Left forelimb (tissue), 1 donor: Measurements from ENCODE around the gene GRAP.
"Not testable (repeated sequence)": the region's sequence is repeated elsewhere in the genome, so short reads cannot be mapped to it uniquely, and the experiment has no call there.

Experiments used
- DNase-seq: peaks from one replicate; pipeline ENCODE4 v3.0.0-alpha.2; 2018; ENCODE audit warnings: low spot score

GRAP gene

DNA sequence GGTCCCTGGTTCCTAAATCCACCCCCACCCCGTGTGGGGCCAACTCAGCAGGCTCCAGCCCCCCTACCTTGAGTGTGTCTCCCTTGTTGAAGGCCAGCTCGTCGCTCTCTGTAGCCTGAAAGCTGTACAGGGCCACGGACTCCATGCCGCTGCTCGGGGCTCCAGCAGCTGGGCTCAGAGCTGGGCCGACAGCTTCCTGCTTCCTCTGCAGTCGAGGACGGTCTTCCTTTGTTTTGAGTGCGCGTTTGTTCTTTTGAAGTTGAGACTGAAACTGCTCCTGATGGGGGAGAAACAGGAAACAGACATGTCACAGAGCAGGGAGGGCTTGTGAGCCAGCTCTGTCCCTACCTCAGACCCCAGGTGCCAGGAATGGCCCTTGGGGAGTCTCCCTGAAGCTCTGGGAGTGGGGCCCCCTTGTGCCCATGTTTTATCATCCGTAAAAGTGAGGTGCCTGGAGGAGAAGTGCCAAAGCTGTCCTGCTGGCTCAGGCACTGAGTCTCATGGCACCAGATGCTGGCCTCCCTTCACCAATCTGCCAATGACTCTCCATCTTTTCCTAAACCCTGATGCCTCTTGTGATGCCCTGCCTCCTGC lies at the start of gene GRAP:
Gene GRAP (minus strand): TSS at position 176 of the 594 bp plus-strand sequence. CDS start 31 bp downstream, at position 145.
- not testable (repeated sequence) for DNase-seq

DNA sequence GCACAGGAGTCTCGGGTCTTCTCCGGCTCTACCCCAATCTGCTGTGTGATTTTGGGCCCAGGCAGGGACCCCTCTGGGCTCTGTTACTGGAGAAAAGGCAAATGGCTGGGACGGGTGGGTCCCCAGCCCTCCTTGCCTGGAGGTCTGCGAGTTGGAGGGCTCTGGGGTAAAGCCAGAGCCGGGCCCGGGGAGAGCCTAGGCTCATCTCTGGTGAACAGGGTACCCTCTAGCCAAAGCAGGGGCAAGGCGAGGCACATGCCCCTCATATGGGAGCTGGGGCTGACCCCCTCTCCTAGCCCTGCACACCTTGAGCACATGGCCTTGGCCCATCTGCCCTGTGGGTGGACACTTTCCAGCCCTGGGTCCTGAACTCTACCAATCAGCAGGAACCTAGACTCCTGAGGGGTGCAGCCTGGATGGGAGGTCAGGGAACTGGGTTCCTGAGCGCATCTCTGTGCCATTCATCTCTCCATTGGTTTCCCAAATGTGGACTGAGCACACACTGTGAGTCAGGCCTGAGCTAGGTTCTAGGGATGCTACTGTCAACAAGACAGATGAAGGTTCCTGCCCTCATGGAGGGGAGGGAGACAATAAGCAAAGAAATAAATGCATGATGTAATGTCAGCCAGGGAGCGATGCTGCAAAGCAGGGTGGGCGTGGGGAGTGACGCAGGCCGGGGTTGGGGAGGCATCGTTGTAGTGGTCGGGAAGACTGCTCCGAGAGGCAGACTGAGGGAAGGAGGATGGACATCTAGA lies 47.1 kb upstream of the GRAP start:
- peak; percentile 23 for DNase-seq

DNA sequence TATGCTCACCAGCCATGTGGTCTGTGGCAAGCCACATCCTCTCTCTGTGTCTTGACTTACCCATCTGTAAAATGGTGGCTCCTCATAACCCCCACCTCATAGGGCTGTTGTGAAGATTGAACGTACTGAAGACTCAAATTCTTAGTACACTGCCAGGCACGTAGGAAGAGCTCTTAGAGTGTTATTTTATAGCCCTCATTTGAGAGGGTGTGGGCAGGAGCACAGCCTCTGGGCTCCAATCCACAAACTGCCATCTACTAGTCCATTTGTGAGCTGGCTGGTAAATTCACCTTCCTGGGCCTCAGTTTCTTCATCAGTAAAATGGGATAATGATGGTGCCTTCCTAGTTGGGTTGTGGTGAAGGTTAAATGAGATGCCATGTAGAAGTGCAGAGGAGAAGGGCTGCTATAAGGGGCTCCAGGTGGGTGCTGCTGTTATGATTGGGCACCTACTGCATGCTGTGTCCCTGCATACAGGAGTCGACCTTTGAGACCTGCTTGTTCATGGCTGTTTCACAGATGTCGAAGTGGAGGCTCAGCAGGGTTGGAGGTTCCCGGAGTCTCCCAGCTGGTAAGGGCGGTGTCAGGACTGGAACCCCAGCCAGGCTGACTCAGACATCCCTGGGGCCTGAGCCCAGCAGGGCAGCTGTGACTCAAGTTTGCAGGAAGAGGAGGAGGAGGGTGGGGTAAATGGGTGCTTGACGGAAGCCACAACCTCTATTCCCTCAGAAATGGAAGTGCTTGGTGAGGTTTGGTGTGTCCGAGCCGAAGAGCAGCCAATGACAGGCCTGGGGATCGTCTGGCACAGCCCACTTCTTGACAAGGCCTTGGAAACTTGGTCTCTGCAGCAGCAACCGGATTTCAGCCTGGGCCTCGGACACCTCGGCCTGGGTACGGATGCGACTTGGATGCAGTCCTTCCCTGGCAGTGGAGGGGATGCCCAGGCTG lies 46.3 kb upstream of the GRAP start:
- peak; percentile 14 for DNase-seq

DNA sequence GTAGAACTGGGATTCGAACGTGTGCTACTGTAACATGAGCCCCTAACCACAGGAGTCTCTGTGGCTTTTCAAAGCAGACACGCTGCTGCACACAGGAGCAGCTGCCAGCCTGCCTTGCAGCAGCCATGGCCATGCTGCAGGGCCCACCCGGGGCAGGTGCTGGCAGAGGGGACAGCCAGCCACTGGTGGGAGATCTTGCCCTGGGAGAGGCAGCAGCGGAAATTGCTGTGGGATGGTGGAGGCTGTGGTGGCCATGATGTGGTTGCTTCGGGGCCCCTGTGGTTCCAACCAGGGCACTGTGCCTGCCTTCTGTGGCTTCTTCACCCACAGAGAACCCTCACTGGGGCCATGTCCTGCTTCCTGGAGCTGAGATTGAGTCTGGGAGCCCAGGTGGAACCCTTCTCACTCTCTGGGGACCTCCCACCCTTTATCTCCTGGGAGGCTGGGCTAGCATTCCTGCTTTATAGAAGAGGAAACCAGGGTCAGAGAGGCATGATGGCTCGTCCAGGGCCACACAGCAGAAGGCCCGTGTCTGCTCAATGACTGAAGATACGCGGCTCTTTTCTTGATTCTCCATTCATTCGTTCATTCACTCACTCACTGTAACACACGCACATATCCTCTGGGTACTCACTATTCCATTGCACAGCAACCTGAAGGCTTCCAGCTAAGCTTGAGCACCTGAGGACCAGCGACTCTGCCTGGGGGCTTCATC lies 43.5 kb upstream of the GRAP start:
- DNase-seq: not testable (repeated sequence)

DNA sequence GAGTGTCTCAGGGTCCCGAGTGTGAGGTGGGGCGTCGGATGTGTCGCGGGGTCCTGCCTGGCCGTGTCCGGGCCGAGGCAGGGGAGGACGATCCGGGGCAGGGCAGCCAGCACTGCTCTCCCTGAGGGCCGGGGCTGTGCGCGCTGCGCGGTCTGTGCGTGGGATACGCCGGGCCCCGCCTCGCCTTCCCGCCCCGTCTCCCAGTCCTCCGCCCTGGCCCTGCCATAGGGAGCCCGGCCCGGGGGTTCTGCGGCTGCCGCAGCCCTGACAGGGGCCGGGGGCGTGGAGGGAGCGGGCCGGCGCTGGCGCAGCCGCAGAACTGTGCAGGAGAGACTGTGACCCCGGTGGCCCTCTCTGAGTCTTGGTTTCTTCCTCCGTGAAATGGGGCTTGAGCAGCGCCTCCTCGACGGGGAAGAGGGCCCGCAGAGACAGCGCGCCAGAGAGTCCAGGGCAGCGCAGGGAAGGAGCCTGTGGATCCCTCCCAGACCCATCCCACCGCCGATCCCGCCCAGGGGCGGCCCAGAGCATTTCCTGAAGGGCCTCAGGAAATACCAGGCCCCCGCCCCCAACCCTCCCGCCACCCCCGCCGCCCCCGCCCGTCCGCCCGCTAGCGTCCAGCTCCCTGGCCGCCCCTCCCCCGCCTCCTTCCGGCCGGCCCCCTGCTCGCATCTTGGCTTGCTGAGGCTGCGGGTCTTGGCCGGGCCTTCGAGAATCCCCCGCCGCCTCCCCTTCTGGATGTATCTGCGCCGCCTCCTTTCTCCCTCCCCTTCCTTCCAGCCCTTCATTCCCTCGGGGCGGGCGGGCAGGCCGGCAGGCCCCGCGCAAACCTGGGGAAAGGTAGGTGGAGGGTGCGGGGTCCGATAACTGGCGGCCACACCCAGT lies 42.3 kb upstream of the GRAP start:
- DNase-seq: not testable (repeated sequence)

DNA sequence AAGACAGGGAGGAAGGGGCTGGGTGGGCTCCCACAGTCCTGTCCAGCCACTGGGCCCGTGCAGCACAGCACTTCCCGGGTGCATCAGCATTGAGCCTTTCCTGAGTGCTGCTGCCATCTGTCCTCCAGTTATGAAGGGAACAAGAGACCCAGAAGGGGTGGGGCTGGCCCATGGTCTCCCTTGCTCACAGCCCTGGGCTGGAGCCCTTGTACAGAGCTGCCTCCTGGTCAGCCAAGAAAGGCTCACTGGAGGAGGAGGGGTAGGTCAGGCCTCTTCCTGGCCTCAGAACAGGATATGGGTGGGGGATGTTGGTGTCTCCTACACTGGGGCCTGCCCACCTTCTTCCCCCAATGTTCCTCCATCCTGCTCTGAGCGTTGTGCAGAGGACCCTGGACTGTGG lies 30.6 kb upstream of the GRAP start:
- not testable (repeated sequence) for DNase-seq

DNA sequence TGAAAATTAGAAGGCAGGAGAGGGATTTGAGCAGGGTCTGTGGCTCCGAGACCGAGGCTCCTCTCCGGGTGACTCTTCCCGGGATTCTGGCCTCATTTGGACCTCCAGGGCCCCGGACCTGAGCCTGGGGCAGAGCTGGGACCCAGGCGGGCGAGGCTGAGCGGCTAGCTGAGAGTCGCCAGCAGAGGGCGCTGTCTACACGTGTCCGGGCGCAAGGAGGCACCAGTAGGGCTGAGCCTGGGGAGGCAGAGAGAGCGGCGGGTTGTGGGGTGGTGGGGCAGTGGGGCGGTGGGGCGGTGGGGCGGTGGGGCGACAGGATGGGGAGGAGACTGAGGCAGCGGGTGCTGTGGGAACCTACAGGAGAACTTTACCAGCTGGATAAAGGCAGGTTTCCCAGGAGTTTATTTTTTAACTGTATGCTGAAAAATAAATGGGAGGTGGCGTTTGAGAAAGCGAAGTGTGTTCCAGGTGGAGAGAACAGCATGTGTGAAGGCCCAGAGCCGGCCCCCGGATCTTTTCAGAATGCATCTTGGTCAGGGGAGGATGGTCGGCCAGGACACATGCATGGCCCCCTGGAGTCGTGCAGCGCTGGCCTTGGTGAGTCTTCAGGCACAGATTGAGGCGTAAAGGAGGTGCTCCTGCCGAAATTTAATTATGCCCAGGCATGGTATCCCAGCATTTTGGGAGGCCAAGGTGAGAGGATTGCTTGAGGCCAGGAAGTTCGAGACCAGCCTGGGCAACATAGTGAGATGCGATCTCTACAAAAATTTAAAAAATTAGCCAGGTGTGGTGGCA lies 29.8 kb upstream of the GRAP start:
- DNase-seq: not testable (repeated sequence)

DNA sequence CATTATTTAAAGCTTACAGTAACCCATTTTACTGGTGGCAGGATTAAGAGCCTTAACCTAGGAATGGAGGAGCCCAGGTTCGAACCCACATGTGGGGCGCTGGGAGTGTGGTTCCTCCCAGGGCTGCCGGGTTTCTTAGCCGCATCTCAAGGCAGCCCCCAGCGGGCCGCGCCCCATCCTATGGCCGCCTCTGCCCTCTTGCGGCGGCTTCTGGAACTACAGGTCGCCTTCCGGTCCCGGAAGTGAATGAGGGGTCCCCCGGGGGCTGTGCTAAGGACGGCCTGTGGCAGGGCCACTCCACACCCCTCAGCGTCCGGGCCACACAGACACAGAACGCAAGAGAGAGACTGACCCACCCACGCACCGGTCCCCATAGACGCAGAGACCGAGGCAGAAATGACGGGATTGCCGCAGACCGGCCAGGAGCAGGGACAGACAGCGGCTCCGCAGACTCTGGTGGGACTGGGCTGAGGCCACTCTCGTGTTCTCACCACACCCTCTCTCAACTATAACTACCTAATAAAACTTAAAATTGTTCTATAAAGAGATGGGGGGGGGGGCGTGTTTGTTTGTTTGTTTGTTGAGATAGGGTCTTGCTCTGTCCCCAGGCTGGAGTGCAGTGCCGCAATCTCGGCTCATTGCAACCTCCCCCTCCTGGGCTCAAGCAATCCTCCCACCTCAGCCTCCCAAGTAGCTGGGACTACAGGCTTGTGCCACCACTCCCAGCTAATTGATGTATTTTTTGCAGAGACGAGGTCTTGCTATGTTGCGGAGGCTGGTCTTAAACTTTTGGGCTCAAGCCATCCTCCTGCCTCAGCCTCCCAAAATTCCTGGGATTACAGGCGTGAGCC lies 23.8 kb upstream of the GRAP start:
- not testable (repeated sequence) for DNase-seq

DNA sequence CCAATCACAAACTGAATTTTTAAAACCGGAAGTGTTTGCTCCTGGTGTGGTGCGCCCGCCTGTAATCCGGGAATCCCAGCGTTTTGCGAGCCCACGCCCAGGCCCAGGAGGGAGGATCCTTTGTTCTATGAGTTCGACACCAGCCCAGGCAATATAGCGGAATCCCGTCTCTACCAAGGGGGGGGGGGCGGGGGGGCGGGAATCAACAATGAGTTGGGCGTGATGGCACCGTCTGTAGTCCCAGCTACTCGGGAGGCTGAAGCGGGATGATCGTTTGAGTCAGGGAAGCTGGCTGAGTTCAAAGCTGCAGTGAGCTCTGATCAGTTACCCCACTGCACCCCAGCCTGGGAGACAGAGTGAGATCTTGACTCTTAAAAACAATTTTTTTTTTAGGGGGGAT lies 17.6 kb upstream of the GRAP start:
- DNase-seq: peak; percentile 34

DNA sequence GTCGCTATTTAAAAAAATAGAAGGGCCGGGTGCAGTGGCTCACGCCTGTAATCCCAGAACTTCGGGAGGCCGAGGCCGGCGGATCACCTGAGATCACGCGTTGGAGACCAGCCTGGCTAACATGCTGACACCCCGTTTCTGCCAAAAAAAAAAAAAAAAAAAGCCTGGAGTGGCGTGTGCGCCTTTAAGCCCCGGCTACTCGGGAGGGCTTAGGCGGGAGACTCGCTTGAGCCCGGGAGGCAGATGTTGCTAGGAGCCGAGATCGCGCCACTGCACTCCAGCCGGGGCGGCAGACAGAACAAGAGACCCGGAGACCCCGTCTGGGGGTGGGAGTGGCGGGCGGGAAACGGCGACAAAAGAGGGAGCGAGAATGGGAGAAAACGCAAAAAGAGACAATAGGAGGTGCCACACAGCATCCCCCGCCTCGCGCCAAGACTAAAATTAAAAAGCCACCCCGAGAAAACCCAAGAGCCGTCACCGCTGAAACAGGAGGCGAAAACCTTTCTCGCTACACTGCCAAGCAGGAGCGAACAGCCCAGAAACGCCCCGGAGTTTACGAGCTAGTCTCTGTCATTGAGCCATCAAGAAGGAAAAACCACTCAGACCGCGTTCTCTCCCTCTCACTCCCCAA lies 16.7 kb upstream of the GRAP start:
- not testable (repeated sequence) for DNase-seq

DNA sequence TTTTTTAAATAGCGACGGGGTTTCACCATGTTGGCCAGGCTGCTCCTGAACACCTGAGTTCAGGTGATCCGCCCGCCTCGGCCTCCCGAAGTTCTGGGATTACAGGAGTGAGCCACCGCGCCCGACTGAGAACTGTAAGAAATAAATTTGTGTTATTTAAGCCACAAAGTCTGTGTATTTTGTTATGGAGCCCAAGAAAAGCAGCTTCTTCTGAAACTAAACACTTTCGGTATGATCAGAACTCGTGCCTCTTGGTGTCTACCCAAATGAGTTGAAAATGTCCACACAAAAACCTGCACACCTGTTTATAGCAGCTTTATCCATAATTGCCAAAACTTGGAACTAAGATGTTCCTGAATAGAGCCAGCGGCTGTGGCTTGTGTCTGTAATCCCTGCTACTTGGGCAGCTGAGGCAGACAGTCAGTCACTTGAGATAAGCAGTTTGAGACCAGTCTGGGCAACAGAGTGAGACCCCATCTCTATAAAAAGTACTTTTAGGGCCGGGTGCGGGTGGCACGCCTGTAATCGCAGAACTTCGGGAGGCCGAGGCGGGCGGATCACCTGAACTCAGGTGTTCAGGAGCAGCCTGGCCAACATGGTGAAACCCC lies 16.1 kb upstream of the GRAP start:
- DNase-seq: not testable (repeated sequence)

DNA sequence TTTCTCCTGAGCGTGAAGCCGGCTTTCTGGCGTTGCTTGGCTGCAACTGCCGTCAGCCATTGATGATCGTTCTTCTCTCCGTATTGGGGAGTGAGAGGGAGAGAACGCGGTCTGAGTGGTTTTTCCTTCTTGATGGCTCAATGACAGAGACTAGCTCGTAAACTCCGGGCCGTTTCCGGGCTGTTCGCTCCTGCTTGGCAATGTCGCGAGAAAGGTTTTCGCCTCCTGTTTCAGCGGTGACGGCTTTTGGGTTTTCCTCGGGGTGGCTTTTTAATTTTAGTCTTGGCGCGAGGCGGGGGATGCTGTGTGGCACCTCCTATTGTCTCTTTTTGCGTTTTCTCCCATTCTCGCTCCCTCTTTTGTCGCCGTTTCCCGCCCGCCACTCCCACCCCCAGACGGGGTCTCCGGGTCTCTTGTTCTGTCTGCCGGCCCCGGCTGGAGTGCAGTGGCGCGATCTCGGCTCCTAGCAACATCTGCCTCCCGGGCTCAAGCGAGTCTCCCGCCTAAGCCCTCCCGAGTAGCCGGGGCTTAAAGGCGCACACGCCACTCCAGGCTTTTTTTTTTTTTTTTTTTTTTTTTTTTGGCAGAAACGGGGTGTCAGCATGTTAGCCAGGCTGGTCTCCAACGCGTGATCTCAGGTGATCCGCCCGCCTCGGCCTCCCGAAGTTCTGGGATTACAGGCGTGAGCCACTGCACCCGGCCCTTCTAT lies 15.4 kb upstream of the GRAP start:
- not testable (repeated sequence) for DNase-seq

DNA sequence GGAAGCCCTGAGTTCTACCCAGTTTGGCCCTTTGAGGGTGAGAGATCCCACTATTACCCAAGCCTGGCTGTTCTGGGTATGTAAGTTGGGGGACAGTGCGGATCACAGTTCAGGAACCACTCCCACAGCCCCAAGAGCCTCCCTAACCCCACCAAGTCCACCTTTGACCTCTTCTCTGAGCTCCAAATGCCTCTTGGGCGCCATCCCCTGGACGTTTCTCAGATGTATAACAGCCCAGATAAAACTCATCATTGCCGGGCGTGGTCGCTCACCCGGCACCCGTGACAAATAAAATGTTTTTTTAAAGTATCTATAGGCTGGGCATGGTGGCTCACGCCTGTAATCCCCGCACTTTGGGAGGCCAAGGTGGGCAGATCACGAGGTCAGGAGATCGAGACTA lies 8.7 kb upstream of the GRAP start:
- DNase-seq: not testable (repeated sequence)

DNA sequence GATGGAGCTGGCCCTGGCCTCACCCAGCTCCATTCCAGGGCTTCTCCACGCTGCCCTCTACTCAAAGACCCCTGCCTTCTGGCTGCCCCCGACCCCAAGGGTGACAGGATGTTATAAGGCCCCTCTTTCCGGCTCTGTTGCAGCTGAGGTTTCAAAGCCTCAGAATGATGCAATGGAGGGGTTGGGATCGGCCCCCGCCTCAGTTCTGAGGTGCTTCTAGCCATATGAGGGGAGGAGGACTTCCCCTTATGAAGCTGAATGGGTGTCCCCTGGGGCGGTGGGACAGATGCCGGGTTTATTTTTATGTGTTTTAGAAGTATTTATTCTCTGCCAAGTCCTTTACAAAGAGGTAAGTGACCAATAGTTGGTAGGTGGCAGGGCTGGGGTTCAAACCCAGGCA lies 2.1 kb upstream of the GRAP start:
- DNase-seq: not testable (repeated sequence)

DNA sequence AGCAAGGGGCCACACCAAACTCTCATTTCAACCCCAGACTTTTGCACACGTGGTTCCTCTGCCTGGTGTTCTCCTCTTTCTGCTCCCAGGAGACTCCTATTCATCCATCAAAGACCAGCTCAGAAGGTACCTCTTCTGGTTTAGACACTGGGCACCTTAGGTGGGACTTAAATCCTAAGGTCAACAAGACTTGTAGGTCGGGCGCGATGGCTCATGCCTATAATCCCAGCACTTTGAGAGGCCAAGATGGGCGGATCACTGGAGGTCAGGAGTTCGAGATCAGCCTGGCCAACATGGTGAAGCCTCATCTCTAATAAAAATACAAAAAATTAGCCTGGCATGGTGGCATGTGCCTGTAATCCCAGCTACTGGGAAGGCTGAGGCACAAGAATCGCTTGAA lies 753 bp upstream of the GRAP start:
- DNase-seq: not testable (repeated sequence)

DNA sequence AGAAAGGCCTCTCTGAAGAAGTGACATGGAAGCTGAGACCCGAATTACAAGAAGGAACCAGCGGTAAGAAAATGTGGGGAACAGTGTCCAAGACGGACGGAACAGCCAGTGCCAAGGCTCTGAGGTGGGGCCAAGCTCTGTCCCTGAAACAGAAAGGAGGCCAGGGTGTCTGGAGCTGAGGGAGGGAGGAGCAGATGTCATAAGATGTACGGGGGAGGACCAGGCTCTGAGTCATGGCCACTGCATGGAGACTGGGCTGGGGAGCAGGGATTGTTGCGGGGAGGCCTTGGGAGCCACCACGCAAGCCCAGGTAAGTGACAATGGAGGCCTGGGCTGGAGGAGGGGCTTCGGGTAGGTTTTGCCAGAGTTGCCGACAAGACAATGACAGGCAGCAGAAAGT lies 2.1 kb downstream of the GRAP start:
- DNase-seq: not testable (repeated sequence)

DNA sequence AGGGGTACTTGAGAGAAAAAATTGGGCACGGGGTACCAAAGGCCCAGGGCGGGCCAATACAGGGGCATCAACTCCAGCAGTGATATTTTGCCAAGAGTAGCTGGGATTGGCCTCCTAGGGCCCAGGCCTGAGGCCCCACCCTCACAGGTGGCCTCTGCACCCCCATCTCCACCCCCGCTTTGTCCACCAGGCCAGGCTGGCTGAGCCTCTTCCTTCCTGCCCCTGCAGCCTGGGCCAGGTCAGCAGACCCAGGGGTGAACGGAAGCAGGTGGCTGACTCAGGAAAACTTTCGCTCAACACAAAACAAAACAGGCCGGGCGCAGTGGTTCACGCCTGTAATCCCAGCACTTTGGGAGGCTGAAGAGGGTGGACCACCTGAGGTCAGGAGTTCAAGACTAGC lies 3.7 kb downstream of the GRAP start:
- not testable (repeated sequence) for DNase-seq
